ENCODE results near the gene TMEM244.
"Not testable (repeated sequence)": the region's sequence is repeated elsewhere in the genome, so short reads cannot be mapped to it uniquely, and the experiment has no call there.

Gene TMEM244

DNA sequence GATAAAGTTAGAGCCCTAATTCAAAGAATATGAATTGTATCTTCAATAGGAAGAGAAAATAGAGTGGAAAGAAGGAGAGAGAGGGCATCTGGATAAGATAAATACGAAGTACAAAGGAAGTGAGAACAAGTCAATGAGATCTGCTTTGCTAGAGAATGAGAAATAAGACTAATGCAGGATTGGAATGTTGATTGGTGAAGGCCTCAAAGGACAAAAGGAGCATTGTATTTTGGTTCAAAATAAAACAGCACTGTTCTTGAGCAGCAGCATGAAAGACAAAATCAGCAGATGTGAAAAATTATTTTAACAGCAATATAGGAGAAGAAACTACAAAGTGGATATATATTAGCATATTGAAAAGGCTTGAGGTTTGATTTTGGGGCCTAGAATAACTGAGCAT lies 5.1 kb upstream of the TMEM244 start:
- no peak for DNase-seq

GRCh38 chr6:129865013-129865412 lies 3.9 kb upstream of the TMEM244 start:
- no peak for DNase-seq

DNA sequence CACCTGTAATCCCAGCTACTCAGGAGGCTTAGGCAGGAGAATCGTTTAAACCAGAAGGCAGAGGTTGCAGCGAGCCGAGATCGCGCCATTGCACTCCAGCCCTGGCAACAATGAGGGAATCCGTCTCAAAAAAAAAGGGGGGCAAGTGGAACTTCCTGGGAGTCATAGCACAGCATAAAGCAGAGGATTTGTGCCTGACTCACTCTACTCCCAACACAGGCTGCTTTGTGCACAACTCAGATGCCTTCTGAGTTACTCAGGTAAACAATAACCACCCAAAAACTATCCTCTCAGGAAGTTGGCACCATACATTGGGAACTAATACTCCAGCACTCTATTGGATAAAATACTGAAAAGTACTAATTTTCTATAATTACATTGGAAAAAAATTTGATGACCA lies 2.5 kb upstream of the TMEM244 start:
- DNase-seq: no peak

DNA sequence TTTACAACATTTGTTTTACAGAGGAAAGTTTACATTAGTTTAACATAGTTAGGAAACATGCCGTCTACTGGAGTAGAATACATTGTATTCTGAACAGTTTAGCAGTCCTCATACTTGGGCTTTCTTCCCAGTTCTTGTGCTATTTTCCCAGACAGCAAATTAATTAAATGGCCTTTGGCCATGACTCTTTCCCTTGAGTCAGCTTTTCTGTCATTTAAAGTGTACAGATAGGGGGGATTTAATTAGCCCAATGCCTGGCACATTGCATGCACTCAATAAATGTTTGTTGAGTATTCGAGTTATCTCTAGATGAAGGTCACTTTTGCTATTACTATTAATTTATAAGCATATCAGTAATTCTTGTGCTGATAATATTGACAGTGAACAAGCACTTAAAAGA lies 1.6 kb downstream of the TMEM244 start:
- DNase-seq: no peak

DNA sequence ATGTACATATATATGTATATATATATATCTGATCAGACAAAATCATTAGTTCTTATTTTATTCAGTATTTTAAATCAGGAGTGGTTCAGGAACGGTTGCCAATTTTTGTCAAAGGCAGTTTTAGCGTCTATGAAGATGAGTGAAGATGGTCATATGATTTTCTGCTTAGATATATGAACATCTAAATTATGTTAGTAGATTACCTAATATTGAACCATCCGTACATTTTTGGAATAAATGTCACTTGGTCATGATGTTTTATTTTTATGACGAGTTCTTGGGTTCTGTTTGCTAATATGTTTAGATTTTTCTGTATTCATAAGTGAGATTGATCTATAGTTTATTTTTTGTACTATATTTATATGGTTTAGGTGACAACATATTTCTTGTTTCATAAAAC lies 3.3 kb downstream of the TMEM244 start:
- no peak for DNase-seq

GRCh38 chr6:129853996-129854711 lies 7.0 kb downstream of the TMEM244 start:
- no peak for DNase-seq

GRCh38 chr6:129852257-129852858 lies 8.8 kb downstream of the TMEM244 start:
- DNase-seq: no peak

- no peak for DNase-seq
These were observed 11.7 kb downstream of the TMEM244 start for GRCh38 chr6:129849456-129849855.

DNA sequence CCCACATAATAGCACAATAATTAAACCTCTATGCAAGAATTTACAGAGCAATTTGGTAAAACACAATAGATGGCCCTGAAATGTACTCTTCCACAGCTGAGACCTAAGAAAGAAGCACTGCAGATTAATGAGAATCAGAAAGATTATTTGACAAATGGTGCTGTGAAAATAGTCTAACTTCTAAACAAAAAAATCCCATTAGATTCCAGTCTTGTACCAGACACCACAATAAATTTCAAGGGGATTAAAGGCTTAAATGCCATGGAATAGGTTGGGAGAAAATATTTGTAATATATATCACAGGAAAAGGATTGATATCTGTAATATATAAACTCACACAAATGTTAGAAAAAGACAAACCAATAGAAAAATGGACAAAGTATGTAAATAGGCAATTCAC lies 14.4 kb downstream of the TMEM244 start:
- no peak for DNase-seq

GRCh38 chr6:129845696-129846095 lies 15.4 kb downstream of the TMEM244 start:
- no peak for DNase-seq

- no peak for DNase-seq
These were observed 16.8 kb downstream of the TMEM244 start for GRCh38 chr6:129844118-129844891.

DNA sequence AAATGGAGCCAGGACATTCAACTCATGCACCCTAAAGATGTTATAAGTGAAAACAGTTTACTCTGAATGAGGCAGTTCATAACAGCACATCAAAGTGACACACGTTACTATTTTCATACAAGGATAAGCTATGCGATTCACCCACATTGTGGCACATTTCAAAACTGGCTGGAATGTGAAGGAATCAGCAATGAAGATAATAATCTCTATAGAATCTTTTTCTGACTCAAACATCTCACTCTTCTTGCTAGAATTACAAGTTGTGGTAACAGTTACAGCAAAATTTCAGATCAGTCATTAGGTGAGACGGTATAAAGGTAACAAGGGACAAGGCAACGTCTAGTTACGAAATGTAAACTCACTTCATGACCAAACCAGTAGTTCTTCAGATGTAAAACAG lies 17.5 kb downstream of the TMEM244 start:
- no peak for DNase-seq

DNA sequence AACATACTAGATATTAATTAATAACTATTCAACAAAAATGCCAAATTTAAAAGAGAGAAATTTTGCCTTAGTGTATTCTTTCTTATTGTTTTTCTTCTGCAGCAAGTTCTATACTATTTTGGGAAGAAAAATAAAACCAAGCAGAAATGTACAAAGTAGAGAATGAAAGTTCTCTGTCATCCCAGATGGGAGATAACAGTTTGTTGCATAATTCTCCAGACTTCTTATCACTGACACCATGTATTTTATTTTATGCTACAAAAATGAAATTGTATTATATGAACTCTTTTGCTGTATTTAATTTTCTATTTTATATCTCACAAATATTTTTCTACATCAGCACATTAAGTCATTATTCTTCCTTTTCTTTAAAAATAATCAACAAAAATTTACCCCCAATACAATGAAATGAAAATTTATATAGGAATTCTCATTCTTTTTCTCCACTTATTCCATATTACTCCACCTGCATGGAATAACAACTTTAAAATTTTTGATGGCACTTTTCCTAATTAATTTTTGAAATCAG lies 18.2 kb downstream of the TMEM244 start:
- DNase-seq: no peak

DNA sequence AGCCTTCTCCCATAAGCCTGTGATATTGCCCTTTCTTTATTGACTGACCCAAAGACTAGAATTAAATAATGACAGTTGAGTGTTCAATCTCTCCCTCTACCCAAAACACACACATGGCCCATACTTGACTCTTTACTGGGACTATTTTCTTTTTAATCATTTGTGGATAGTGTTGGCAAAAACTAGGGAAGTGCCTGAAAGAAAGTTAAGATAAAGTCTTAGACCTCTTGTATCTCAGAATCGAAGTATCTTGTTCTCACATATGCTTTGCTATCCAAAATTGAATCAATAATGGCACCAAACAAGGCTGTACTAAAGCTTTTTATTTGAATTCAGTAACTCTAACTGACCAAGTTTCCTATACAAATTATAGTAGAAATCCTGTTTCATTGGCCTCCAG lies 19.0 kb downstream of the TMEM244 start:
- no peak for DNase-seq

GRCh38 chr6:129839562-129839961 lies 21.6 kb downstream of the TMEM244 start:
- not testable (repeated sequence) for DNase-seq

DNA sequence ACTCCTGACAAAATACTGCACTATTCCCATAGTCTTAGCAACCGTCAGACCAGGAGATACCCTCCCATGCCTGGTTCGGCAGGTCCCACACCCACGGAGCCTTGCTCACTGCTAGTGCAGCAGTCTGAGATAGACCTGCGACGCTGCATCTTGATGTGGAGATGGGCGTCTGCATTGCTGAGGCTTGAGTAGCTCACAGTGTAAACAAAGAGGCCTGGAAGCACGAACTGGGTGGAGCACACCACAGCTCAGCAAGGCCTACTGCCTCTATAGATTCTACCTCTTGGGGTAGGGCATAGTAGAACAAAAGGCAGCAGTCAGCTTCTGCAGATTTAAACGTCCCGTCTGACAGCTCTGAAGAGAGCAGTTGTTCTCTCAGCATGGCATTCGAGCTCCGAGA lies 25.4 kb downstream of the TMEM244 start:
- DNase-seq: no peak

DNA sequence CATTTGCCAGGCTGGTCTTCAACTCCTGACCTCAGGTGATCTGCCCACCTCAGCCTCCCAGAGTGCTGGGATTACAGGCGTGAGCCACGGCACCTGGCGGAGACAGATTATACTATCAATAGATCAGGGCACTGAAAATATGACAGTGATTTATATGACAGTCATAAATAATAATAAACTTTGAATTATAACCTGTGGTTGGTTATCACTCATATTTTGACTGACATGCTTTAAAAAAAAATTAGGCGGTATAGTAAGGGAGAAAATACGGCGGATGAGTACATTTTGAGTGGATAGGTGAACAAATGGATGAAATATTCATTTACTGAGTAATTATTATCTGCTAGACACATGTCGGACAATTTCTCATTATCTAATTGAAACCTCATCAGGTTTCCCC lies 28.8 kb downstream of the TMEM244 start:
- no peak for DNase-seq

DNA sequence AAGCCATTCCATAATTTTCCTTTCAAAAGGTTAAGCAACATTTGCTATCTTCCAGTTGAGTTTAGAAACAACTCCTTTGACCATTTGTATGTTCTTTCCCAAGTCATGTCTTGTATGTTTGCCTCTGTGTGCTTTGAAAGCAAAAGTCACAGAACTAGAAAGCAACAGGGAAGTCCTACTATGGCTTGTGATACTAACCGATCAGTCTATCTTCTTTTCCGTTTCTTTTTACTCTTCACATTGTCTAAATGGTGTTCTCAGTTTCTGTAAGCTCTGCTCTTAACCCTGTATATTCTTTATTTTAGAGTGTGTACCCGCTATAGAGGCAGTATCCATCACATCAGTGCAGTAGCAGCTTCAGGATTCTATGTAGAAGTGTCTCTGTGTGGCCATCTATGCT lies 32.9 kb downstream of the TMEM244 start:
- no peak for DNase-seq

DNA sequence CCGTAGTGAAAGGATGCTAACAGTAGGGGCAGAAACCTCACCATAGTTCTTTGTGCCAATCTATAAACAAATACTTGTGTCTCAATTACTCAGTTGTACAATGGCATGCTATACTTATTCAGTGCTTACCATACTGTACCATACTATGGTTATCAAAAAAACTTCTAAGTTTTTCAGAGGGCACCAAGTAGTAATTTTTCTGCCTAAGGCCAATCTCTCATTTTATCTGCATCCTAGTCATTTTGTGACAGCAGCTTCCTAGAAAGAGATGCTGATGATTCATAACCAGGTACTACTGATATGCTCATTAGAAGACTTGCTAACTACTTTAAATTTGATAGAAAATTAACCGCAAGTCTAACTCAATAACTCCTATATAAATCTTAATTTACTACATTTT lies 42.9 kb downstream of the TMEM244 start:
- DNase-seq: no peak

DNA sequence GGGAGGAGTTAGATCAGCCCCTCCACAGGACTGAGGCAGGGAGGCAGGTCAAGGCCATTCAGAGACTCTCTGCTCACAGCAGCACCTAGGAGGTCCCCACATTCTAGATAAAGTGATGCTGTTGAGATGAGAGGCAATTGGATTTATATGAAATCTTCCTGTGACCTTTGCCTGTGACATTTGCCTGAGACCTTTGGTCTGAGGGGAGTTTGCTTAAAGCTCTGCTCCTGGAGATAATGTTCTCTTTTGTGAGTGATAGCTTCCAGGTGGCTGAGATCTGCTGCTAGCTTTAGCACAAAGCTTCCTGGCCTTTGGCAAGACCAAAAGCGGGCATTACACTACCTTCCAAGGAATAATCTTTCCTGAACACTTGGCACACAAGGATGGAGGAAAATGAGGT lies 43.3 kb downstream of the TMEM244 start:
- no peak for DNase-seq

- DNase-seq: no peak
These were observed 43.8 kb downstream of the TMEM244 start for GRCh38 chr6:129817332-129817731.

DNA sequence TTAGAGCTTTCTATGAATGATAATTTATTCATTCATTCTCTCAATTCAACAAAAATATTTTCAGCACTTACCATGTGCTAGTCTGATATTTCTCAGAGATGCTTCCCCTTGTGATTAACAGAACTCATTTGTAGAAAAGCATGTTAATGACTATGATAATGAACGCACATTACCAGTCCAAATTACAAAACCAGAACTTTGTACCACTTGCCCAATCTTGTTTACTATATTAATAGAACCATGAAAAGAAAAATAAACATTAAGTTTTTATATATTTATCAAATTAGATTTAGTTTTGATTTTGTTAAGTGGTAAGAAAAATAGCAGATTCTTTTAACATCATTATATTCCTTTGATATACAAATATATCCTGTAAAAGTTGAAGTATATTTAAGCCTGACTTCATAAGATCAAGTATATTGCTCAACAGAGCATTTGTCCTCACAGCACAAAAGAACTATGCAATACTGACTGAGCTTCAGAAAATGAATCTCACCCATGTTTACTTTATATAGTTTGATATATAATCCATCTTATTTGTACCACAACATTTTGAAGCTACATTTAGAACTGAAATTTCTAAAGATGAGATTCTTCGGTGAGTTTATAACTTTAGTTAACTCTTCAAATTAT lies 48.9 kb downstream of the TMEM244 start:
- no peak for DNase-seq

DNA sequence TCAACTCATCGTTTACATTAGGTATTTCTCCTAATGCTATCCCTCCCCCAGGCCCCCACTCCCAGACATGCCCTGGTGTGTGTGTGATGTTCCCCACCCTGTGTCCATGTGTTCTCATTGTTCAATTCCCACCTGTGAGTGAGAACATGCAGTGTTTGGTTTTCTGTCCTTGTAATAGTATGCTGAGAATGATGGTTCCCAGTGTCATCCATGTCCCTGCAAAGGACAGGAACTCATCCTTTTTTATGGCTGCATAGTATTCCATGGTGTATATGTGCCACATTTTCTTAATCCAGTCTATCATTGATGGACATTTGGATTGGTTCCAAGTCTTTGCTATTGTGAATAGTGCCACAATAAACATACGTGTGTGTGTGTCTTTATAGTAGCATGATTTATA lies 54.0 kb downstream of the TMEM244 start:
- DNase-seq: not testable (repeated sequence)

Data from activated CD4-positive, CD25-positive, alpha-beta regulatory T cell treated with anti-CD3 and anti-CD28 coated beads, Interleukin-2, amount 50 U/mL, for 72 hours (primary cell).